Measurements from ENCODE around the gene RNF40. TPM values are rescaled to one million over a fixed set of nuclear protein-coding genes. Genes with fewer than 3 reads are reported as not detected.
A peak's percentile ranks its signal among the peaks of the same experiment; 100 is the strongest.

The RNF40 gene
- total and polyA plus RNA-seq, 4 donors, result 54.1 to 103 (median 79.0) TPM

- TF ChIP-seq CTCF (IDR thresholded peaks at IDR 0.05; ENCODE audit: control extremely low read depth, extremely low read depth), result no peak
- Histone ChIP-seq H3K4me3 (peak overlapping the region; percentile 43), H3K36me3 (ENCODE audit: control insufficient read depth in 4 of 4, insufficient read depth in 4 of 4, low read length in 4 of 4) (peaks cover 8 to 33% (median 27%) of the 10 kb centered on the region in 4 donors), H3K4me1 (ENCODE audit: control insufficient read depth in 5 of 5, insufficient read depth in 5 of 5, low read length in 5 of 5) (peaks cover 8 to 23% (median 10%) of the 10 kb centered on the region in 5 donors), H3K9ac (ENCODE audit: insufficient read depth in 1 of 2, low read length in 2 of 2) (no peak overlapping the region), H3K27ac (ENCODE audit: low read depth in 1 of 2, low read length in 1 of 2) (peak overlapping the region in 1 of 2 donors; percentile 17), H3K27me3 (ENCODE audit: control insufficient read depth in 3 of 3, insufficient read depth in 3 of 3, low read length in 2 of 3) (no peaks in the 10 kb centered on the region), H3K9me3 (ENCODE audit: control insufficient read depth in 4 of 4, insufficient read depth in 3 of 4, low read length in 3 of 4) (no peaks in the 10 kb centered on the region)
- 0% methylated on average over 48 to 64 of the region's 64 CpGs for WGBS, 2 donors
- peak in 2 of 3 donors; percentile 28 to 42 for DNase-seq
- ATAC-seq (ENCODE audit: insufficient read depth, low FRiP score), result peak; percentile 12
These were observed 645 bp upstream of the RNF40 start for GRCh38 chr16:30761427-30761927.

DNA sequence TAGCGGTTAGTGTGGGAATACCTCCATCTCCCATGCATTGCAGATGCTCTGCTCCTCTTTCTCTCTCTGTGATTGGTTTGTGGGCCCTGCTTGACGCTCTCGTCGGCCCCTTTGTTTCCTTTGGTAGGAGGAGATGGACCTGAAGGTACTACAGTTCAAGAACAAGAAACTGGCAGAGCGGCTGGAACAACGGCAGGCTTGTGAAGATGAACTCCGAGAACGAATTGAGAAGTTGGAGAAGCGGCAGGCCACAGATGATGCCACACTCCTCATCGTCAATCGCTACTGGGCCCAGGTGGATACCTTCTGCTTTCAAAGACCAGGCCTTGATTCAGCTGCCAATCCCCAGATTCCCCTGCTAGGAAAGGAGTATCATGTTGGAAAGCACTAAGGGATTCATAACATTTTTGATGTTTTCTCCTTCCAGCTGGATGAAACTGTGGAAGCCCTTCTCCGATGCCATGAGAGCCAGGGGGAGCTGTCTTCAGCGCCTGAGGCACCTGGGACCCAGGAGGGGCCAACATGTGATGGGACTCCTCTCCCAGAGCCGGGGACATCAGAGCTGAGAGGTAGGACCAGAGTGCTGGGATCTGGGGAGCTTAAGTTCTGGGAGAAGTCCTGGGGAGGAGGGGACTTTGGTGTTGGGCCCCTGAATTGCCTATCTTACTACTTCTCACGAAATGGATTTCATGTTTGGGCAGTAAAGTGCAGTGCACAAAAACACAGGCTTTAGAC is 1.0 kb downstream of the RNF40 start:
- DNase-seq (no peak), ATAC-seq (ENCODE audit: insufficient read depth, low FRiP score) (no peak)
- no peak for TF ChIP-seq CTCF (IDR thresholded peaks at IDR 0.05; ENCODE audit: control extremely low read depth, extremely low read depth)
- Histone ChIP-seq H3K9me3 (ENCODE audit: control insufficient read depth in 4 of 4, insufficient read depth in 3 of 4, low read length in 3 of 4) (no peaks in the 10 kb centered on the region), H3K27ac (ENCODE audit: low read depth in 1 of 2, low read length in 1 of 2) (peak overlapping the region; percentile 86 to 95), H3K4me3 (peak overlapping the region; percentile 91), H3K4me1 (ENCODE audit: control insufficient read depth in 5 of 5, insufficient read depth in 5 of 5, low read length in 5 of 5) (peaks cover 8 to 23% (median 10%) of the 10 kb centered on the region in 5 donors), H3K9ac (ENCODE audit: insufficient read depth in 1 of 2, low read length in 2 of 2) (peak overlapping the region; percentile 83 to 95), H3K36me3 (ENCODE audit: control insufficient read depth in 4 of 4, insufficient read depth in 4 of 4, low read length in 4 of 4) (peaks cover 12 to 47% (median 35%) of the 10 kb centered on the region in 4 donors), H3K27me3 (ENCODE audit: control insufficient read depth in 3 of 3, insufficient read depth in 3 of 3, low read length in 2 of 3) (no peaks in the 10 kb centered on the region)
- WGBS, 2 donors, result 65 to 75% methylated on average over 15 of the region's 15 CpGs

- Histone ChIP-seq H3K9ac (ENCODE audit: insufficient read depth in 1 of 2, low read length in 2 of 2) (no peak overlapping the region), H3K9me3 (ENCODE audit: control insufficient read depth in 4 of 4, insufficient read depth in 3 of 4, low read length in 3 of 4) (no peaks in the 10 kb centered on the region), H3K36me3 (ENCODE audit: control insufficient read depth in 4 of 4, insufficient read depth in 4 of 4, low read length in 4 of 4) (peaks cover 12 to 54% (median 42%) of the 10 kb centered on the region in 4 donors), H3K27ac (ENCODE audit: low read depth in 1 of 2, low read length in 1 of 2) (no peak overlapping the region), H3K4me3 (no peak overlapping the region), H3K4me1 (ENCODE audit: control insufficient read depth in 5 of 5, insufficient read depth in 5 of 5, low read length in 5 of 5) (peaks cover 8 to 23% (median 10%) of the 10 kb centered on the region in 5 donors), H3K27me3 (ENCODE audit: control insufficient read depth in 3 of 3, insufficient read depth in 3 of 3, low read length in 2 of 3) (no peaks in the 10 kb centered on the region)
- WGBS, 2 donors, result 91 to 98% methylated on average over 11 of the region's 11 CpGs
- TF ChIP-seq CTCF (IDR thresholded peaks at IDR 0.05; ENCODE audit: control extremely low read depth, extremely low read depth), result no peak
- ATAC-seq (ENCODE audit: insufficient read depth, low FRiP score) (no peak), DNase-seq (no peak)
These were observed 2.0 kb downstream of the RNF40 start for GRCh38 chr16:30764086-30764485.
